GM06990 (cell line): ENCODE results near the gene SORD.

Source experiments
- DNase-seq: peaks from one replicate; pipeline ENCODE4 v3.0.0-alpha.2; 2011; ENCODE audit not compliant: insufficient read length; ENCODE audit errors: extremely low read depth
- H3K27me3 ChIP-seq: replicated peaks from 2 replicates; pipeline ENCODE4 v1.6.0; 2011; ENCODE audit warnings: low read length; ENCODE audit not compliant: control insufficient read depth, insufficient read depth
- H3K36me3 ChIP-seq: 2 replicates; pipeline ENCODE4 v1.5.1; 2011; ENCODE audit warnings: low read length; ENCODE audit not compliant: control insufficient read depth, insufficient read depth
- H3K4me3 ChIP-seq: replicated peaks from 2 replicates; pipeline ENCODE4 v1.5.1; 2011; ENCODE audit warnings: low read depth, mild to moderate bottlenecking, control low read depth, low read length
- CTCF ChIP-seq: IDR thresholded peaks from 2 replicates; pipeline ENCODE4 v1.5.1; 2011; ENCODE audit warnings: low read length, control low read depth, mild to moderate bottlenecking, inconsistent platforms; ENCODE audit not compliant: insufficient read depth, poor library complexity, severe bottlenecking

SORD gene

GRCh38 chr15:45126535-45127158, 103.7 kb downstream of the SORD start:
- no peaks in the 10 kb centered on the region; the same call in none of the 2 replicates for H3K27me3 ChIP-seq
- TF ChIP-seq CTCF, result peak; percentile 67
- H3K4me3 ChIP-seq, result no peak overlapping the region
- H3K36me3 ChIP-seq, result no peaks in the 10 kb centered on the region
- DNase-seq, result no peak
